ENCODE data around the gene GPR17.

- TF ChIP-seq CTCF (IDR thresholded peaks at IDR 0.05), result no peak
- TF ChIP-seq EZH2 (IDR thresholded peaks at IDR 0.05), result no peak
- no peak for TF ChIP-seq EZH2phosphoT487 (IDR thresholded peaks at IDR 0.05)
These were observed 33.9 kb downstream of the GPR17 start for GRCh38 chr2:127679680-127680361.
